ENCODE data around the gene TNFAIP8L2.

DNA sequence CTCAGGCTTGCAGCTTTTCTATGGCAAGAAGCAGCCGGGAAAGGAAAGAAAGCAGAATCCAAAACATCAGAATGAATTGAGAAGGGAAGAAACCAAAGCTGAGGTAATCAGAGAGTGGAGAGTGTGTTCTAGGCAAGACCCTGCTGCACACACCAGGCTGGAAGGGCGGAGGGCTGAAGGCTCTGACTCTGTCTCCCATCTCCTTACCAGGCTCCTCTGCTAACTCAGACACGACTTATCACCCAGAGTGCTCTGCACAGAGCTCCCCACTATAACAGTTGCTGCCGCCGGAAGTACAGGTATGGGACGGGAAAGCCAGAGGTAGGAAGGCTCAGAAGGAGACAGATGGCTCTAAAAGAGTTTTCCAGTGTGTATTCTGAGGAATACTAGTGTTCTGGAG, 10.7 kb downstream of the TNFAIP8L2 start:
- TF ChIP-seq, protein P1, sequence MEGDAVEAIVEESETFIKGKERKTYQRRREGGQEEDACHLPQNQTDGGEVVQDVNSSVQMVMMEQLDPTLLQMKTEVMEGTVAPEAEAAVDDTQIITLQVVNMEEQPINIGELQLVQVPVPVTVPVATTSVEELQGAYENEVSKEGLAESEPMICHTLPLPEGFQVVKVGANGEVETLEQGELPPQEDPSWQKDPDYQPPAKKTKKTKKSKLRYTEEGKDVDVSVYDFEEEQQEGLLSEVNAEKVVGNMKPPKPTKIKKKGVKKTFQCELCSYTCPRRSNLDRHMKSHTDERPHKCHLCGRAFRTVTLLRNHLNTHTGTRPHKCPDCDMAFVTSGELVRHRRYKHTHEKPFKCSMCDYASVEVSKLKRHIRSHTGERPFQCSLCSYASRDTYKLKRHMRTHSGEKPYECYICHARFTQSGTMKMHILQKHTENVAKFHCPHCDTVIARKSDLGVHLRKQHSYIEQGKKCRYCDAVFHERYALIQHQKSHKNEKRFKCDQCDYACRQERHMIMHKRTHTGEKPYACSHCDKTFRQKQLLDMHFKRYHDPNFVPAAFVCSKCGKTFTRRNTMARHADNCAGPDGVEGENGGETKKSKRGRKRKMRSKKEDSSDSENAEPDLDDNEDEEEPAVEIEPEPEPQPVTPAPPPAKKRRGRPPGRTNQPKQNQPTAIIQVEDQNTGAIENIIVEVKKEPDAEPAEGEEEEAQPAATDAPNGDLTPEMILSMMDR (IDR thresholded peaks at IDR 0.05), result no peak
- no peak for TF ChIP-seq POLR2A (IDR thresholded peaks at IDR 0.05)
- TF ChIP-seq POLR2AphosphoS5 (IDR thresholded peaks at IDR 0.05), result no peak
- no peak for TF ChIP-seq EP300 (IDR thresholded peaks at IDR 0.05; ENCODE audit: low read depth)

Measured in transverse colon (tissue), 4 donors.